Activated CD8-positive, alpha-beta T cell treated with anti-CD3 and anti-CD28 coated beads, Interleukin-2, amount 10 ng/mL, durations not matched to agents 7 days and 5 days (primary cell): ENCODE measurements around the gene GTPBP4. TPM values are rescaled to one million over a fixed set of nuclear protein-coding genes. Genes with fewer than 3 reads are reported as not detected.
"Not testable (repeated sequence)": the region's sequence is repeated elsewhere in the genome, so short reads cannot be mapped to it uniquely, and the experiment has no call there.

Source experiments
- ATAC-seq: fragments of 150-1000 bp; cut with Tn5 transposase; one replicate; pipeline ENCODE4 v1.10.0; 2021; ENCODE audit warnings: moderate library complexity
- CTCF ChIA-PET: fragments of 350-600 bp; sonication (Branson Sonifier 250); formaldehyde crosslinking; loops from one replicate; lab custom pipeline; 2021; ENCODE audit warnings: antibody characterized with exemption; lab: Charles Lee
- POLR2A ChIA-PET: fragments of 350-600 bp; sonication (Branson Sonifier 250); formaldehyde crosslinking; loops from one replicate; lab custom pipeline; 2021; ENCODE audit warnings: antibody characterized with exemption; lab: Charles Lee
- DNase-seq: peaks from one replicate; pipeline ENCODE4 v3.0.0-alpha.2; 2020
- H3K27ac Mint-ChIP-seq: one replicate; pipeline ENCODE4 v1.8.0; 2021; ENCODE audit warnings: mild to moderate bottlenecking, mixed read lengths
- H3K27me3 Mint-ChIP-seq: one replicate; pipeline ENCODE4 v1.8.0; 2021; ENCODE audit warnings: low read depth, mixed read lengths
- H3K36me3 Mint-ChIP-seq: one replicate; pipeline ENCODE4 v1.8.0; 2021; ENCODE audit warnings: low read depth, mixed read lengths
- H3K4me1 Mint-ChIP-seq: one replicate; pipeline ENCODE4 v1.8.0; 2021; ENCODE audit warnings: low read depth, mixed read lengths
- H3K4me3 Mint-ChIP-seq: one replicate; pipeline ENCODE4 v1.8.0; 2021; ENCODE audit warnings: mild to moderate bottlenecking, mixed read lengths
- H3K9me3 Mint-ChIP-seq: one replicate; pipeline ENCODE4 v1.8.0; 2022; ENCODE audit warnings: mixed read lengths; ENCODE audit not compliant: insufficient read depth
- total RNA-seq, 2 experiments: library from RNA; stranded (reverse); gene quantifications; one replicate each; pipeline ENCODE4 v1.2.3, GENCODE V29; 2021

GTPBP4 gene
- total RNA-seq, 2 experiments from 2014 or later, result 66.0 to 67.1 TPM

- DNase-seq (peak; percentile 36), ATAC-seq (peak; percentile 75)
- H3K9me3 Mint-ChIP-seq, result no peaks in the 10 kb centered on the region
- H3K4me1 Mint-ChIP-seq, result peaks cover 70% of the 10 kb centered on the region
- peak overlapping the region; percentile 58 for H3K4me3 Mint-ChIP-seq
- no peaks in the 10 kb centered on the region for H3K27me3 Mint-ChIP-seq
- H3K27ac Mint-ChIP-seq, result peak overlapping the region; percentile 85
- peaks cover 46% of the 10 kb centered on the region for H3K36me3 Mint-ChIP-seq
- ChIA-PET POLR2A (interaction anchor here (0.7 kb wide), 1 partner anchor 14 kb away, joined by 3 read pairs; no protein-coding TSS in a partner anchor), CTCF (interaction anchor here (0.7 to 1.4 kb wide), 2 partner anchors 10 to 11 kb away, joined by 4 to 5 read pairs; no protein-coding TSS in a partner anchor)
Measured at GRCh38 chr10:1063232-1063865, 75.1 kb downstream of the GTPBP4 start.

- ChIA-PET CTCF (interaction anchor here (1.2 kb wide), 1 partner anchor 15 kb away, joined by 3 read pairs; no protein-coding TSS in a partner anchor), POLR2A (no interaction called here)
- Mint-ChIP-seq H3K36me3 (peaks cover 43% of the 10 kb centered on the region), H3K27me3 (no peaks in the 10 kb centered on the region), H3K9me3 (no peaks in the 10 kb centered on the region), H3K27ac (no peak overlapping the region), H3K4me1 (peaks cover 71% of the 10 kb centered on the region), H3K4me3 (no peak overlapping the region)
- no peak for DNase-seq
- no peak for ATAC-seq
Measured at GRCh38 chr10:1064964-1065247, 76.7 kb downstream of the GTPBP4 start.

GRCh38 chr10:1066734-1067133 lies 78.5 kb downstream of the GTPBP4 start:
- CTCF ChIA-PET, ATAC-seq, H3K9me3 Mint-ChIP-seq, H3K4me3 Mint-ChIP-seq, DNase-seq, H3K27ac Mint-ChIP-seq, H3K27me3 Mint-ChIP-seq, POLR2A ChIA-PET: not testable (repeated sequence)
- peaks cover 55% of the 10 kb centered on the region for H3K4me1 Mint-ChIP-seq
- peaks cover 32% of the 10 kb centered on the region for H3K36me3 Mint-ChIP-seq

GRCh38 chr10:1068380-1069361 lies 80.4 kb downstream of the GTPBP4 start:
- H3K4me3 Mint-ChIP-seq, result no peak overlapping the region
- no peak for ATAC-seq
- POLR2A ChIA-PET, result interaction anchor here (0.6 to 0.8 kb wide), 2 partner anchors 13 to 15 kb away, joined by 3 read pairs; partner anchors contain the start of gene WDR37
- H3K9me3 Mint-ChIP-seq, result no peaks in the 10 kb centered on the region
- peaks cover 37% of the 10 kb centered on the region for H3K4me1 Mint-ChIP-seq
- CTCF ChIA-PET, result interaction anchor here (0.8 kb wide), 1 partner anchor 184 kb away, joined by 3 read pairs; no protein-coding TSS in a partner anchor
- no peak overlapping the region for H3K27ac Mint-ChIP-seq
- H3K27me3 Mint-ChIP-seq, result no peaks in the 10 kb centered on the region
- DNase-seq, result no peak
- H3K36me3 Mint-ChIP-seq, result peaks cover 25% of the 10 kb centered on the region

Other genes starting within 250 kb of the GTPBP4 start
- 100 to 1,000 TPM; 107 to 108 TPM for gene LARP4B, start 56.7 kb upstream of the GTPBP4 start, total RNA-seq
- not detected for gene IDI2, start 37.4 kb downstream of the GTPBP4 start, total RNA-seq
- 10 to 100 TPM; 64.7 to 65.3 TPM for gene IDI1, start 60.7 kb downstream of the GTPBP4 start, total RNA-seq
- 10 to 100 TPM; 24.9 to 27.0 TPM for gene WDR37, start 68.0 kb downstream of the GTPBP4 start, total RNA-seq